HEK293 (cell line): Measurements from ENCODE around the gene ZNF24.

Experiments used
- ZNF660 ChIP-seq: fragments of 450-650 bp; IDR thresholded peaks from 2 replicates; pipeline ENCODE4 v1.5.1; 2018; ENCODE audit warnings: missing biosample characterization, mild to moderate bottlenecking, missing genetic modification characterization
- ZNF768 ChIP-seq: fragments of 450-650 bp; formaldehyde crosslinking; IDR thresholded peaks from 2 replicates; pipeline ENCODE4 v1.5.1; 2018; ENCODE audit warnings: missing biosample characterization, mild to moderate bottlenecking, missing genetic modification characterization

DNA sequence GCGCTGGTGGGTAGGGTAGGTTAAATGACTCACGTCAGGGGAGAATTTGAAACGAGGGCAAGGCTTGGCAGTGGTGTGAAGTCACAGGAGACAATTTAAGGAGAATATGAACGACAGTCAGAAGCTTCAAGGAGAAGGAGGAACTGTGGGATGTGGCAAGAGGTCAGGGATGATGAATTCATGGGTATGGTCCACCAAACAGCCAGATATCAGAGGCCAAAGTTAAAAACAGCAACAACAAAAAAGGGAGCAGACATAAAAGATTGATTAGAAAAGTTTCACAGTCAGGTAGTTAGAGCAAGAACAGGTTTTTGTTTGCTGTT is 34.3 kb upstream of the ZNF24 start:
- TF ChIP-seq ZNF660 (tag by site-specific recombination) (no peak), ZNF768 (no peak)
